Activated CD4-positive, alpha-beta T cell treated with anti-CD3 and anti-CD28 coated beads, Interleukin-2, amount 50 U/mL, for 24 hours (primary cell): ENCODE results near the gene CD300E.
A peak's percentile ranks its signal among the peaks of the same experiment; 100 is the strongest.

Experiments
- DNase-seq, 2 donors: peaks; one replicate each; pipeline ENCODE4 v3.0.0-alpha.2; 2020; ENCODE audit warnings: low read depth in 1 of 2, low spot score in 1 of 2

Gene CD300E

GRCh38 chr17:74623693-74624093 lies at the start of gene CD300E:
Gene CD300E (minus strand): TSS chr17:74623738. CDS start chr17:74623621, 117 bp downstream.
- no peak for DNase-seq

- peak; percentile 44 to 55 for DNase-seq
These were observed 47.7 kb upstream of the CD300E start for GRCh38 chr17:74671031-74671771.

GRCh38 chr17:74670329-74670728 lies 46.8 kb upstream of the CD300E start:
- DNase-seq = no peak

GRCh38 chr17:74663561-74663960 lies 40.0 kb upstream of the CD300E start:
- no peak for DNase-seq

- DNase-seq = no peak
These were observed 36.4 kb upstream of the CD300E start for GRCh38 chr17:74659889-74660288.

GRCh38 chr17:74658620-74659019 lies 35.1 kb upstream of the CD300E start:
- no peak for DNase-seq

GRCh38 chr17:74654742-74655141 lies 31.2 kb upstream of the CD300E start:
- DNase-seq = no peak

- DNase-seq = no peak
These were observed 28.5 kb upstream of the CD300E start for GRCh38 chr17:74652020-74652419.

- DNase-seq = no peak
These were observed 26.4 kb upstream of the CD300E start for GRCh38 chr17:74649909-74650308.

- no peak for DNase-seq
These were observed 24.5 kb upstream of the CD300E start for GRCh38 chr17:74647871-74648672.

GRCh38 chr17:74646231-74646630 lies 22.7 kb upstream of the CD300E start:
- DNase-seq = no peak

- DNase-seq = no peak
These were observed 21.5 kb upstream of the CD300E start for GRCh38 chr17:74645010-74645409.

GRCh38 chr17:74644419-74644818 lies 20.9 kb upstream of the CD300E start:
- no peak for DNase-seq

GRCh38 chr17:74643826-74644225 lies 20.3 kb upstream of the CD300E start:
- DNase-seq = no peak

GRCh38 chr17:74642995-74643394 lies 19.5 kb upstream of the CD300E start:
- DNase-seq = no peak

GRCh38 chr17:74642556-74642955 lies 19.0 kb upstream of the CD300E start:
- DNase-seq = no peak

- DNase-seq = no peak
These were observed 18.4 kb upstream of the CD300E start for GRCh38 chr17:74641958-74642298.

- no peak for DNase-seq
These were observed 17.9 kb upstream of the CD300E start for GRCh38 chr17:74641224-74641957.

- DNase-seq = no peak
These were observed 16.2 kb upstream of the CD300E start for GRCh38 chr17:74639704-74640151.

GRCh38 chr17:74637926-74638325 lies 14.4 kb upstream of the CD300E start:
- no peak for DNase-seq

GRCh38 chr17:74637265-74637664 lies 13.7 kb upstream of the CD300E start:
- DNase-seq = no peak
